ENCODE measurements around the gene PTPRT.

Gene PTPRT

GRCh38 chr20:43140726-43141125 is 49.0 kb downstream of the PTPRT start:
- DNase-seq (ENCODE audit: low spot score): no peak
- in situ Hi-C loops (cut with MboI; ENCODE audit: low sequenced_read_pairs, unreplicated experiment): no loop called here
- TF ChIP-seq, protein P1, sequence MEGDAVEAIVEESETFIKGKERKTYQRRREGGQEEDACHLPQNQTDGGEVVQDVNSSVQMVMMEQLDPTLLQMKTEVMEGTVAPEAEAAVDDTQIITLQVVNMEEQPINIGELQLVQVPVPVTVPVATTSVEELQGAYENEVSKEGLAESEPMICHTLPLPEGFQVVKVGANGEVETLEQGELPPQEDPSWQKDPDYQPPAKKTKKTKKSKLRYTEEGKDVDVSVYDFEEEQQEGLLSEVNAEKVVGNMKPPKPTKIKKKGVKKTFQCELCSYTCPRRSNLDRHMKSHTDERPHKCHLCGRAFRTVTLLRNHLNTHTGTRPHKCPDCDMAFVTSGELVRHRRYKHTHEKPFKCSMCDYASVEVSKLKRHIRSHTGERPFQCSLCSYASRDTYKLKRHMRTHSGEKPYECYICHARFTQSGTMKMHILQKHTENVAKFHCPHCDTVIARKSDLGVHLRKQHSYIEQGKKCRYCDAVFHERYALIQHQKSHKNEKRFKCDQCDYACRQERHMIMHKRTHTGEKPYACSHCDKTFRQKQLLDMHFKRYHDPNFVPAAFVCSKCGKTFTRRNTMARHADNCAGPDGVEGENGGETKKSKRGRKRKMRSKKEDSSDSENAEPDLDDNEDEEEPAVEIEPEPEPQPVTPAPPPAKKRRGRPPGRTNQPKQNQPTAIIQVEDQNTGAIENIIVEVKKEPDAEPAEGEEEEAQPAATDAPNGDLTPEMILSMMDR (IDR thresholded peaks at IDR 0.05; ENCODE audit: borderline replicate concordance, control extremely low read depth, extremely low read depth, insufficient read depth, missing control alignments): no peak

DNA sequence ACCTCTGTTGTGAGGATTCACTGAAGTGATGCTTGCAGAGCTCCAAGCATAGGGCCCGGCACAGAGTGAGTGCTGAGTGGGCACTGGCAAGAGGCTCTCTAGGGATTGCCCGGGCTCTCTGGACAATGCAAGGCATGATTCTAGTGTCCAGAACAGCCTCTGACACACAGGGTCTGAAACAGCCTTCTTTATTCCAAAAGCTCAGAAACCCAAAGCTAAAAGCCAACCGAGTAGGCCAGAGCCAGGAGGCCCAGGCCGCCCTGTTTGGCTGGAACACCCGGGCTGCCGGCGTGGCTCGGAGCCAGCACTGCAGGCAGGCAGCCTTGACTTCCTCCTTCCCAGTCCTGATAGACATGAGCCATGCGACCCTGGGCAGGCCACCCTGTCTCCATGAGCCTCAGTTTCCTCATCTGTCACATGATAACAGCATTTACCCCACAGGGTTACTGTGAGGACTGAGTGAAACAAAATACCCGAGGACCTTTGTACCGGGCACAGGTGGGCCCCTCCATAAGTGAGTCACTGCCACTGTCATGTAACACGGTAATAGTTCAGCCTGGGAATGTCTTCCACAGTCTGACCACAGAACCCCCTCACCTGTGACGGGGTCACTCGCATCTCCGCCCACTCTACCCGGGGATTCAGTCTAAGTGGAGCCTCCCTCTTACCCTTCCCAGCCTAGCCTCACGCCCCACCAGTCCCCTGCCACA is 51.5 kb downstream of the PTPRT start:
- in situ Hi-C loops (cut with MboI; ENCODE audit: low sequenced_read_pairs, unreplicated experiment): no loop called here
- TF ChIP-seq, protein P1 (IDR thresholded peaks at IDR 0.05; ENCODE audit: borderline replicate concordance, control extremely low read depth, extremely low read depth, insufficient read depth, missing control alignments): no peak
- no peak for DNase-seq (ENCODE audit: low spot score)

DNA sequence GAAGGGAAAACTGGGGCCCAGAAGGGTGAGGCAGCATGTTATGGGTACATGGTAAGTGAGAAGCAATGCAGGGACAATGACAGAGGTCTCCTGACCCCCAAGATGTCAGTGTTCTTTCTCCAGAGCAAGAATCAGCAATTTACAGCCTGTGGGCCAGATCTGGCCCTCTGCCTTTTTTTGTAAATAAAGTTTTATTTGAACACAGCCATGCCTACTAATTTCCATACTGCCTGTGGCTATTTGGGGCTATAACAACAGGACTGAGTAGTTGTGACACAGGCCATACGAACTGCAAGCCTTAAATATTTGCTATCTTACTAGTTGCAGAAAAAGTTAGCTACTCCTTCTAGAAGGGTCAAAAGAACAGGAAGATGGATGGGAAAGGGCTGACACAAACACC is 52.5 kb downstream of the PTPRT start:
- DNase-seq (ENCODE audit: low spot score): no peak
- TF ChIP-seq, protein P1 (IDR thresholded peaks at IDR 0.05; ENCODE audit: borderline replicate concordance, control extremely low read depth, extremely low read depth, insufficient read depth, missing control alignments): no peak
- in situ Hi-C loops (cut with MboI; ENCODE audit: low sequenced_read_pairs, unreplicated experiment): no loop called here

DNA sequence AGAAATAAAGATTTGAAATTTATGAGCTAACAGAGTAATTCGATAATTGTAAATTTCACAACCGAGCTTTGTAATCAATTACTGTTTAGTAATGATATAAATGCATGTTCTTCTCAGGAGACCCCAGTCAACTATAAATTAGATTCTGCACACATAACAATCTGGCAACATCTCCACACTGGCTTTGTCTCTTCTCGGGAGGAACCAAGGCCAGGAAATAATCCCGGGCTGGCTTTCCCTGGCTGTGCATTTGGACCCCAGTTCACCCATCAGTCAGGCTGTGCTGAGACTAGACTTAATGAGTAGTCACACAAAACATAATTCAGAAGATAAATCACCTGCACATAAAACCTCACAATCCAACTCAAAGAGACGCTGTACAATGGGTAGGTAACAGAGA is 65.5 kb downstream of the PTPRT start:
- DNase-seq (ENCODE audit: low spot score): no peak
- in situ Hi-C loops (cut with MboI; ENCODE audit: low sequenced_read_pairs, unreplicated experiment): no loop called here
- TF ChIP-seq, protein P1 (IDR thresholded peaks at IDR 0.05; ENCODE audit: borderline replicate concordance, control extremely low read depth, extremely low read depth, insufficient read depth, missing control alignments): no peak

DNA sequence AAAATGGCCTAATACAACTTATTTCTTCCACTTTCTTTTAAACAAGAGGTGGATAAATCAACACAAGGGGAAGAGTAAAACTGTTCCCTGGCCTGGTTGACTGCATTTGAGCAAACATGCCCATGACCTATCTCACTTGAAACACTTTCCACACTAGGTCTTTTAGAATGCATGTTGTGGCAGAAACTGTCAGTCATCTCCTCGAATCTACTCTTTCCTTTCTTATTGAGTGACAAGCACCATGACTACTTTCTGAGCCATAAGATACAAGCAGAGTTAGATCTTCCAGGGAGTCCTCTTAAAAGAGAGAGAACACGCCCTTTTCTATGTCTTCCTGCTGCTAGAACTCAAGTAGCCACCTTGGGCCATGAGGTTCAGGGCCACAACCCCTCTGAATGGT is 66.5 kb downstream of the PTPRT start:
- TF ChIP-seq, protein P1 (IDR thresholded peaks at IDR 0.05; ENCODE audit: borderline replicate concordance, control extremely low read depth, extremely low read depth, insufficient read depth, missing control alignments): no peak
- no peak for DNase-seq (ENCODE audit: low spot score)
- in situ Hi-C loops (cut with MboI; ENCODE audit: low sequenced_read_pairs, unreplicated experiment): no loop called here

- in situ Hi-C loops (cut with MboI; ENCODE audit: low sequenced_read_pairs, unreplicated experiment): no loop called here
- DNase-seq (ENCODE audit: low spot score): no peak
- TF ChIP-seq, protein P1 (IDR thresholded peaks at IDR 0.05; ENCODE audit: borderline replicate concordance, control extremely low read depth, extremely low read depth, insufficient read depth, missing control alignments): no peak
Measured at GRCh38 chr20:43119720-43120119, 70.0 kb downstream of the PTPRT start.

All from GM13976 (cell line).